ENCODE data around the gene ENPEP.

- TF ChIP-seq CTCF (IDR thresholded peaks at IDR 0.05) (no peak), POLR2A (IDR thresholded peaks at IDR 0.05; ENCODE audit: low read depth) (no peak)
These were observed 136.1 kb downstream of the ENPEP start for GRCh38 chr4:110611968-110612447.
